Fibroblast of peridontal ligament (primary cell): Measurements from ENCODE around the gene ZNF737.
"Not testable (repeated sequence)": the region's sequence is repeated elsewhere in the genome, so short reads cannot be mapped to it uniquely, and the experiment has no call there.

Source experiments
- DNase-seq: peaks from one replicate; pipeline ENCODE4 v3.0.0-alpha.2; 2010; ENCODE audit errors: extremely low read depth

Gene ZNF737

DNA sequence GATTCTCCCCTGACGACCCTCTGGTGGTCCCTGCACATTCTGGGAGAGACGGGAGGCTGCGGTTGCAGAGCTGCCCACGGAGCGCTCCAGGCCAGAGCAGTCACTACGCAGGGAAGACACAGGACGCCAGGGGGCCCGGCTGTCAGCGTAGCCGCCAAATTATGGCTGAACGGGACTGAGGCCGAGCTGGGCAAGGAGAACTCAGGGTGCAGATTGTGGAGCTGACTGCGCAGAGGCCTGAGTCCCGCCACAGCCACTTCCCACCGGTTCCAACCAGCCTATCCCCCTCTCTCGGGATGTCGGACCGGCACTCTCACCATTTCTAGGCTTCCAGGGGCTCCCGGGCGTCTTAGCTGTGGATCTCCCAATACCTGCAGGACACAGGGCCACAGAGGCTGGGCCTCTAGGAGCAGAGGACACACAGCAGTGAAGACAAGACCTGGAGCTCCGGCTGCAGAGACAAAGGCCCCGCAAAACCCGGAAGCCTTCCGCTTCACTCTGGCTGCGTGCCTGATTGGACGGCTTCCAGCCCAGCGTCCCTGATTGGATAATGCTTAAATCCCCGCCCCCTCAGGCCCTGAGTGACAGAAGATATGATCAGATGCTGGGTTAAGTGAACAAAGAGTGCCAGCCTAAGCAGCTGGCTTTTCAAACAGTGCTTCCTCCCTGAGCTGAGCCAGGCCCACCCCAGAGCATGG lies at the start of gene ZNF737:
ZNF737 (minus strand) TSS at position 461 of the 698 bp plus-strand sequence; CDS start at position 320, 141 bp downstream.
- DNase-seq = peak; percentile 96

DNA sequence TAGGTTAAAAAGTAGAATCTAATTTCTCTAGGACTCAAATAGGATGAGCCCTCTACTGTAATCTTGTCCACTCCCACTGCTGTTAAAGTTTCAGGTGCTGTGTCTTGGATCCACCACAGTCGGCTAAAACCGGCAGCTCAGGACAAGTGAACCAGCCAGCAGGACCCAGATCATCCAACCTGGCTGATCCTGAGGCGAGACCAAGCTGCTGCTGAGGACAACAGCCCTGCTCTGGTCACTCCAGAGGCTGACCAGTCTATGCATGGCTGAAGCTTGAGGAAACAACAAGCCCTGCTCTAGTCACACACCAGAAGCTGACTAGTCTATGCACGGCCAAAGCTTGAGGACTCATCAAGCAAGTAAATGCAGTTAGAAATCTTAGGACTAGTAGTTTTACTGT lies 49.4 kb upstream of the ZNF737 start:
- not testable (repeated sequence) for DNase-seq

DNA sequence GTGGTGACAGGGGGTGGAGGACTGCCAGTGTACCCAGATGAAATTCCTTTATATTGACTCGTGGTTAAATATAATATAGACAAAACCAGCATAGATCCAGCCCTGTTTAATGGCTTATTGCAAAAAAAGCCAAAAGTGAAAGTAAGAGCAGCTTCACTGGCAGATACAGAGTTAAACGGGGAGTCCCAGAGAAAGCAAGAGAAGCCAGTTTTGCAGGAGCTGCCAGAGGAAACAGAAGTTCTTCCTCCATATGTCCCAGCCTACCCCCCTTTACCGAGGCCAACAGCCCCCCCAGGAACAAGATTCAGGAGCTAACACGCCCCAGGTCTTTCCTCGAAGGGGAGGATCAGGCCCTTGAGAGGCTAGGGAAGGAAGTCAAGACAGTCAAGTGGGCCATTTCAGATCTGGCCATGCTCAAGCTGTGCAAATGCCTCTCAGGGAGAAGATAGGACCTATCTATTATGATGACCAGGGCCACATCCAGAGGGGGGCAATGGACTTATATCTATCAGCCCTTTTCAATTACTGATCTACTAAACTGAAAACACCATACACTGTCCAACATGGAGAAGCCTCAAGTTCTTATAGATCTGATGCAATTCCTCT lies 47.2 kb upstream of the ZNF737 start:
- peak; percentile 38 for DNase-seq

DNA sequence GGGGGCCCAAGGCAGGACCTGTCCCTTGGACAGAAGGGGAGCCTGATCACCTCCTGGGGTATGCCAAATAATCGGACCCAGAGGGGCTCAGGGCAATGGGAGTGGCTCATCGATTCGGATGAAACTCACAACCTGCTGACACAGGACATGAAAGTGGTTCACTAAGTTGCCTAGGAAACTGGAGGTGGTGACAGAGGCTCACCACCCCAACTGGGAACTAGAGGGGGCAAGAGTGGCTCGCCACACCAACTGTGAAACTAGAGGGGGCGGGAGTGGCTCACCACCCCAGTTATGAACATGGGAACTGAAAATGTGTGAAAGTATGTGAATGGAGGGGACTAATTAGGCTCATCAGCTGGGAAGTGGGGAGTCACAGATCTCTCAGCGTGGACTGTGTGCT lies 46.3 kb upstream of the ZNF737 start:
- DNase-seq = no peak

DNA sequence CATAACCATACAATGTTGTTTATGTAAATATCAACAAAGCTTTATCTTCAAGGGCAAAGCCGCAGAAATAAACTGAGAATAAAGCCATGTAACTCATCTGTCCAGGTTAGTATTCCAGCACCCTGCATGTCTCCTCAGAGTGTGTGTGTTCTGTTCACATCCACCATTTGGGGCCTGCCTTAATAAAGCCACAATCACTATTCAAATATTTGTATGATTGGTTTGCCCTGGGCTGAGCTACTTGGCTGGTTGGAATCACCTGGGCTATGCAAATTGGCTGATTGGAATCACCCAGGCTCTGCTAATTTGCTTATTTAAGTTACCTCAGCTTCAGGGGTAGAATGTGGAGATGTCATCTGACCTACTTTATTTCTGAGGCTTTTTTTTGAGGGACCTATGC lies 42.4 kb upstream of the ZNF737 start:
- DNase-seq = no peak

DNA sequence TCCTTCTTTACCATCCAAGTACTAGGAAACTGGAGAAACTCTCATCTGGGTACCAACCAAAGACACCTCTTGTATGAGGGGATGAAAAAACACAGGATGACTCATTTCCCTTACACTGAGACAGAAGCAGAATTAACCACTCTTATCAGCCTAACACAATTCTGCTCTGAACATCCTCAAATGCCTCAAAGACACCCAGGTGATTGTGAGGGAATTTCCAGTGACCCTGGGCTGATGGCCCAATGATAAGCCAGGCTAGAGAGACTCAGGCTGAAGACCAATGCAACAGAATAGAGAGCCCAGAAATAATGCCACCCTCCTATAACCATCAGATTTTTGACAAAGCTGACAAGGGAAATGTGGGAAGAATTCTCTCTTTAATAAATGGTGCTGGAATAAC lies 7.0 kb downstream of the ZNF737 start:
- DNase-seq = no peak

DNA sequence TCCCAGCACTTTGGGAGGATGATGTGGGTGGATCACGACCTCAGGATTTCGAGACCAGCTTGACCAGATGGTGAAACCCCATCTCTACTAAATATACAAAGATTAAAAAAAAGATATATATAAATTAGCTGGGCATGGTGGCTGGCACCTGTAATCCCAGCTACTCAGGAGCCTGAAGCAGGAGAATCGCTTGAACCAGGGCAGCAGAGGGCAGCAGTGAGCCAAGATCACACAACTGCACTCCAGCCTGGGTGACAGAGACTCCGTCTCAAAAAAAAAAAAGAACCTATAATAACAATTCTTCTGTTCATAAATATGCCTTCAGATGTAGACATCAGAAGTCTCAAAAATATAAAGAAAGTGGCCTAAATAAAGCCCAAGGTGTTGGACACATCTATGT lies 7.6 kb downstream of the ZNF737 start:
- DNase-seq = no peak

DNA sequence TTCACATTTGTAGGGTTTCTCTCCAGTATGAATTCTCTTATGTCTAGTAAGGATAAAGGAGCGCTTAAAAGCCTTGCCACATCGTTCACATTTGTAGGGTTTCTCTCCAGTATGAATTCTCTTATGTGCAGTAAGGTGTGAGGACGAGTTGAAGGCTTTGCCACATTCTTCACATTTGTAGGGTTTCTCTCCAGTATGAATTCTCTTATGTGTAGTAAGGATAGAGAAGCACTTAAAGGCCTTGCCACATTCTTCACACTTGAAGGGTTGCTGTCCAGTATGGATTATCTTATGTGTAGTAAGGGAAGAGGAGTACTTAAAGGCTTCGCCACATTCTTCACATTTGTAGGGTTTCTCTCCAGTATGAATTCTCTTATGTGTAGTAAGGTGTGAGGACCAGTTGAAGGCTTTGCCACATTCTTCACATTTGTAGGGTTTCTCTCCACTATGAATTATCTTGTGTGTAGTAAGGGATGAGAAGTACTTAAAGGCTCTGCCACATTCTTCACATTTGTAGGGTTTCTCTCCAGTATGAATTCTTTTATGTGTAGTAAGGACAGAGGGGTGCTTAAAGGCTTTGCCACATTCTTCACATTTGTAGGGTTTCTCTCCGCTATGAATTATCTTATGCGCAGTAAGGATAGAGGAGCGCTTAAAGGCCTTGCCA lies 20.8 kb downstream of the ZNF737 start:
- DNase-seq = not testable (repeated sequence)

DNA sequence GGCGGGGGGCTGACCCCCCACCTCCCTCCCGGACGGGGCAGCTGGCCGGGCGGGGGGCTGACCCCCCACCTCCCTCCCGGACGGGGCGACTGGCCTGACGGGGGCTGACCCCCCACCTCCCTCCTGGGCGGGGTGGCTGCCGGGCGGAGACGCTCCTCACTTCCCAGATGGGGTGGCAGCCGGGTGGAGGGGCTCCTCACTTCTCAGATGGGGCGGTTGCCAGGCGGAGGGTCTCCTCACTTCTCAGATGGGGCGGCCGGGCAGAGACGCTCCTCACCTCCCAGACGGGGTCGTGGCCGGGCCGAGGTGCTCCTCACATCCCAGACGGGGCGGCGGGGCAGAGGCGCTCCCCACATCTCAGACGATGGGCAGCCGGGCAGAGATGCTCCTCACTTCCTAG lies 35.3 kb downstream of the ZNF737 start:
- not testable (repeated sequence) for DNase-seq

DNA sequence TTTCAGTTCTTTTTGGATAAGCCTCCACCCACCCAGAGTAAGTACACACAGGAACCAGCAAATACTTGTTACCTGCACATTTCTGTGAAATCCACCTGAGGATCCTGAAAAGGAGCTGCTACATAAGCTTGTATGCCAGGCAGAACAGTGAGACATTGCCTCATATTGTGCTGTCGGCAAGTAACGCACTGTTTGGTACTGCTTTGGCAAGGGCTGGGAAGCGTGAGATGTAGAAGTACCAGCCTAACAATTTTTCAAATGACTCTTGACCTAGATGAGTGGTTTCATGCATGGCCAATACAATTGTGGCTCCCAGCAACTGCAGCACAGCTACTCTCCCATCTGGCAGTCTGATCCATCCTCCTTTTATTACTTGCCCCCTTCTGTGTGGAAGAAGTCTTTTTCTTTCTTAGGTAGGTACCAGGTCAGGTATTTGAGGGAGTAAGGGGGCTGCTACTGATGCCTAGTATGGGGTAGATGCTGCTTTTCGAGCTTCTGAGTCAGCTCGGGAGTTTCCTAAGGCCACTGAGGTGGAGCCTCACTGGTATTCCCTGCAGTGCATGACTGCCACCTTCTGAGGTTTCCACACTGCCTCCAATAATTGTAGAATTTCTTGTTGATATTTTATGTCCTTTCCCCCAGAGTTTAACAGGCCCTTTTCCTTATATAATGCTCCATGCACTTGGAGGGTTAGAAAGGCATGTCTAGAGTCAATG lies 52.2 kb downstream of the ZNF737 start:
- no peak for DNase-seq

DNA sequence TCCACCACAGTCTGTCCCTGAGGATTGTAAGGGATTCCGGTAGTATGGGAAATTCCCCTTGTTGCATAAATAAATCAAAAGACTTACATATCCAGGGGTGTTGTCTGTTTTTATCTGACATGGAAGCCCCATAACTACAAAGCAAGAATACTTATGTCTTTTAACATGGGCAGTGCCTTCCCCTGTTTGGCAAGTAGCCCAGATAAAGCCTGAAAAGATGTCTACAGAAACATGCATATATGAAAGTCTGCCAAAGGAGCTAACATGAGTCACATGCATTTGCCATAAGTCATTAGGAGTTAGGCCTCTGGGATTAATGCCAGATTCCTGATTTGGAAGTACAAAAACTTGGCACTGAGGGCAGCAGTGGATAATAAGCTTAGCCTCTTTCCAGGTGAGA lies 62.1 kb downstream of the ZNF737 start:
- DNase-seq = peak; percentile 27
